ENCODE data around the gene HEPN1.

GRCh38 chr11:124944565-124944964 is 25.5 kb downstream of the HEPN1 start:
- TF ChIP-seq, protein P1, sequence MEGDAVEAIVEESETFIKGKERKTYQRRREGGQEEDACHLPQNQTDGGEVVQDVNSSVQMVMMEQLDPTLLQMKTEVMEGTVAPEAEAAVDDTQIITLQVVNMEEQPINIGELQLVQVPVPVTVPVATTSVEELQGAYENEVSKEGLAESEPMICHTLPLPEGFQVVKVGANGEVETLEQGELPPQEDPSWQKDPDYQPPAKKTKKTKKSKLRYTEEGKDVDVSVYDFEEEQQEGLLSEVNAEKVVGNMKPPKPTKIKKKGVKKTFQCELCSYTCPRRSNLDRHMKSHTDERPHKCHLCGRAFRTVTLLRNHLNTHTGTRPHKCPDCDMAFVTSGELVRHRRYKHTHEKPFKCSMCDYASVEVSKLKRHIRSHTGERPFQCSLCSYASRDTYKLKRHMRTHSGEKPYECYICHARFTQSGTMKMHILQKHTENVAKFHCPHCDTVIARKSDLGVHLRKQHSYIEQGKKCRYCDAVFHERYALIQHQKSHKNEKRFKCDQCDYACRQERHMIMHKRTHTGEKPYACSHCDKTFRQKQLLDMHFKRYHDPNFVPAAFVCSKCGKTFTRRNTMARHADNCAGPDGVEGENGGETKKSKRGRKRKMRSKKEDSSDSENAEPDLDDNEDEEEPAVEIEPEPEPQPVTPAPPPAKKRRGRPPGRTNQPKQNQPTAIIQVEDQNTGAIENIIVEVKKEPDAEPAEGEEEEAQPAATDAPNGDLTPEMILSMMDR (conservative IDR thresholded peaks at IDR 0.05; ENCODE audit: low read depth, low read length): no peak
- no peak for TF ChIP-seq EZH2 (IDR thresholded peaks at IDR 0.05; ENCODE audit: borderline replicate concordance, low read depth, low read length, poor library complexity, severe bottlenecking)

Measured in A673 (cell line).